Activated CD8-positive, alpha-beta T cell treated with anti-CD3 and anti-CD28 coated beads for 36 hours (primary cell): ENCODE measurements around the gene CDC37L1. TPM values are rescaled to one million over a fixed set of nuclear protein-coding genes. Genes with fewer than 3 reads are reported as not detected.

Experiments used
- ATAC-seq: fragments of 200-7000 bp; cut with Tn5 transposase; one replicate; pipeline ENCODE4 v1.10.0; 2021; ENCODE audit warnings: mild to moderate bottlenecking, moderate library complexity
- CTCF ChIA-PET: fragments of 350-600 bp; sonication (Branson Sonifier 250); formaldehyde crosslinking; loops from one replicate; lab custom pipeline; 2021; ENCODE audit warnings: antibody characterized with exemption; lab: Charles Lee
- POLR2A ChIA-PET: fragments of 350-600 bp; sonication (Branson Sonifier 250); formaldehyde crosslinking; loops from one replicate; lab custom pipeline; 2021; ENCODE audit warnings: antibody characterized with exemption; lab: Charles Lee
- DNase-seq: peaks from one replicate; pipeline ENCODE4 v3.0.0-alpha.2; 2020
- H3K27ac Mint-ChIP-seq: one replicate; pipeline ENCODE4 v1.8.0; 2021; ENCODE audit warnings: mild to moderate bottlenecking, mixed read lengths
- H3K27me3 Mint-ChIP-seq: one replicate; pipeline ENCODE4 v1.8.0; 2021; ENCODE audit warnings: mixed read lengths
- H3K36me3 Mint-ChIP-seq: one replicate; pipeline ENCODE4 v1.8.0; 2021; ENCODE audit warnings: low read depth, mixed read lengths
- H3K4me1 Mint-ChIP-seq: one replicate; pipeline ENCODE4 v1.8.0; 2021; ENCODE audit warnings: low read depth, mixed read lengths
- H3K4me3 Mint-ChIP-seq: one replicate; pipeline ENCODE4 v1.8.0; 2021; ENCODE audit warnings: mild to moderate bottlenecking, moderate library complexity, mixed read lengths
- H3K9me3 Mint-ChIP-seq: one replicate; pipeline ENCODE4 v1.8.0; 2021; ENCODE audit warnings: mixed read lengths
- CTCF ChIP-seq: fragments of 200-600 bp; IDR thresholded peaks from one replicate; pipeline ENCODE4 v1.8.0; 2022; ENCODE audit warnings: antibody characterized with exemption, mild to moderate bottlenecking
- intact Hi-C: fragments of 100-400 bp; cut with micrococcal nuclease; formaldehyde crosslinking; loops from one replicate; pipeline ENCODE4 v1.10.0; 2022
- total RNA-seq, 2 experiments: library from RNA; stranded (reverse); gene quantifications; one replicate each; pipeline ENCODE4 v1.2.3, GENCODE V29; 2021

Gene CDC37L1
- total RNA-seq, 2 experiments from 2014 or later = 10.0 to 10.2 TPM

- intact Hi-C loops = no loop called here
- no peaks in the 10 kb centered on the region for H3K9me3 Mint-ChIP-seq
These were observed 42.4 kb downstream of the CDC37L1 start for GRCh38 chr9:4721736-4722135.

GRCh38 chr9:4725706-4726442 is 46.5 kb downstream of the CDC37L1 start:
- Mint-ChIP-seq H3K36me3 (peaks cover 28% of the 10 kb centered on the region), H3K9me3 (no peaks in the 10 kb centered on the region), H3K4me3 (no peak overlapping the region), H3K27ac (no peak overlapping the region), H3K27me3 (no peaks in the 10 kb centered on the region), H3K4me1 (peaks cover 26% of the 10 kb centered on the region)
- CTCF ChIA-PET = no interaction called here
- ATAC-seq (peak; percentile 74), DNase-seq (no peak)
- intact Hi-C loops = no loop called here
- POLR2A ChIA-PET = interaction anchor here (0.6 kb wide), 1 partner anchor 30 kb away, joined by 3 read pairs; no protein-coding TSS in a partner anchor
- no peak for TF ChIP-seq CTCF

More at GRCh38 chr9:4721736-4722135, 42.4 kb downstream of the CDC37L1 start:
- ChIA-PET POLR2A (no interaction called here), CTCF (interaction anchor here (1.1 kb wide), 1 partner anchor 23 kb away, joined by 3 read pairs; no protein-coding TSS in a partner anchor)
- Mint-ChIP-seq H3K4me3 (no peak overlapping the region), H3K4me1 (peaks cover 17% of the 10 kb centered on the region), H3K27ac (no peak overlapping the region), H3K27me3 (no peaks in the 10 kb centered on the region), H3K36me3 (peaks cover 29% of the 10 kb centered on the region)
- no peak for DNase-seq
- TF ChIP-seq CTCF = no peak
- no peak for ATAC-seq

GRCh38 chr9:4727593-4727992 is 48.2 kb downstream of the CDC37L1 start:
- TF ChIP-seq CTCF = no peak
- intact Hi-C loops = no loop called here
- peaks cover 21% of the 10 kb centered on the region for H3K36me3 Mint-ChIP-seq
- H3K4me1 Mint-ChIP-seq = peaks cover 29% of the 10 kb centered on the region
- H3K27me3 Mint-ChIP-seq = no peaks in the 10 kb centered on the region
- no peaks in the 10 kb centered on the region for H3K9me3 Mint-ChIP-seq
- no peak overlapping the region for H3K4me3 Mint-ChIP-seq
- H3K27ac Mint-ChIP-seq = no peak overlapping the region
- ChIA-PET CTCF (interaction anchor here (1.1 kb wide), 2 partner anchors 13 to 32 kb away, joined by 4 read pairs; no protein-coding TSS in a partner anchor), POLR2A (interaction anchor here (1.0 to 1.8 kb wide), 2 partner anchors 13 kb away, joined by 3 to 5 read pairs; no protein-coding TSS in a partner anchor)
- DNase-seq = no peak
- ATAC-seq = no peak

GRCh38 chr9:4732890-4733289 is 53.5 kb downstream of the CDC37L1 start:
- peaks cover 11% of the 10 kb centered on the region for H3K36me3 Mint-ChIP-seq
- H3K4me3 Mint-ChIP-seq = no peak overlapping the region
- H3K9me3 Mint-ChIP-seq = no peaks in the 10 kb centered on the region
- peaks cover 31% of the 10 kb centered on the region for H3K4me1 Mint-ChIP-seq
- DNase-seq (no peak), ATAC-seq (no peak)
- ChIA-PET POLR2A (interaction anchor here (0.6 to 2.6 kb wide), 2 partner anchors 7 to 194 kb away, joined by 4 to 7 read pairs; no protein-coding TSS in a partner anchor), CTCF (interaction anchor here (1.2 to 2.3 kb wide), 2 partner anchors 17 to 128 kb away, joined by 3 to 8 read pairs; no protein-coding TSS in a partner anchor)
- no peak overlapping the region for H3K27ac Mint-ChIP-seq
- no peak for TF ChIP-seq CTCF
- intact Hi-C loops = no loop called here
- H3K27me3 Mint-ChIP-seq = no peaks in the 10 kb centered on the region

- ChIA-PET CTCF (interaction anchor here (1.2 to 2.3 kb wide), 2 partner anchors 16 to 129 kb away, joined by 3 to 8 read pairs; no protein-coding TSS in a partner anchor), POLR2A (interaction anchor here (0.8 kb wide), 1 partner anchor 72 kb away, joined by 3 read pairs; the partner anchor contains the start of gene PLPP6)
- no peaks in the 10 kb centered on the region for H3K9me3 Mint-ChIP-seq
- TF ChIP-seq CTCF = no peak
- ATAC-seq (peak; percentile 24), DNase-seq (no peak)
- peaks cover 12% of the 10 kb centered on the region for H3K36me3 Mint-ChIP-seq
- no peak overlapping the region for H3K27ac Mint-ChIP-seq
- H3K4me3 Mint-ChIP-seq = no peak overlapping the region
- no peaks in the 10 kb centered on the region for H3K27me3 Mint-ChIP-seq
- peaks cover 41% of the 10 kb centered on the region for H3K4me1 Mint-ChIP-seq
- intact Hi-C loops = no loop called here
These were observed 54.8 kb downstream of the CDC37L1 start for GRCh38 chr9:4734150-4734549.
